IMR-90 (cell line): ENCODE data around the gene HSPB1. TPM values are rescaled to one million over a fixed set of nuclear protein-coding genes. Genes with fewer than 3 reads are reported as not detected.

ENCODE experiments used
- ATAC-seq: fragments of 200-7000 bp; cut with Tn5 transposase; 2 replicates; pipeline ENCODE4 v1.9.1; 2020; ENCODE audit warnings: low read depth, mild to moderate bottlenecking, moderate library complexity
- BruUV-seq: library from RNA; stranded (reverse); fragments of 400-500 nt; replicated peaks from 2 replicates; lab custom pipeline; 2021; lab: Mats Ljungman, UMichigan
- CTCF ChIA-PET: fragments of 300-600 bp; formaldehyde crosslinking; extraction: SDS; loops from one replicate; lab custom pipeline; 2021; ENCODE audit warnings: antibody characterized with exemption; lab: Yijun Ruan, JAX
- POLR2A ChIA-PET: fragments of 300-600 bp; sonication (Branson Sonifier 250); formaldehyde crosslinking; loops from one replicate; lab custom pipeline; 2022; ENCODE audit warnings: antibody characterized with exemption; ENCODE audit not compliant: unreplicated experiment; lab: Charles Lee
- DNase-seq: peaks from one replicate; pipeline ENCODE4 v3.0.0; 2013
- H2AFZ ChIP-seq: replicated peaks from 2 replicates; pipeline ENCODE3; 2013; ENCODE audit warnings: low read length, mild to moderate bottlenecking; ENCODE audit not compliant: poor library complexity
- H2AK5ac ChIP-seq: 2 replicates; pipeline ENCODE4 v1.6.1; 2013; ENCODE audit warnings: low read depth, low read length, inconsistent platforms
- H2AK9ac ChIP-seq: replicated peaks from 2 replicates; pipeline ENCODE3; 2013; ENCODE audit warnings: mild to moderate bottlenecking, low read depth, low read length, moderate library complexity; ENCODE audit not compliant: poor library complexity
- H2BK120ac ChIP-seq: 2 replicates; pipeline ENCODE4 v1.6.1; 2013; ENCODE audit warnings: low read depth, low read length, inconsistent platforms
- H2BK15ac ChIP-seq: 3 replicates; pipeline ENCODE4 v1.6.1; 2013; ENCODE audit warnings: low read depth, low read length, inconsistent platforms
- H2BK20ac ChIP-seq: 2 replicates; pipeline ENCODE4 v1.6.1; 2013; ENCODE audit warnings: low read depth, mild to moderate bottlenecking, inconsistent platforms, low read length, moderate library complexity
- H2BK5ac ChIP-seq: 2 replicates; pipeline ENCODE4 v1.6.1; 2013; ENCODE audit warnings: mild to moderate bottlenecking, low read depth, low read length, inconsistent platforms; ENCODE audit not compliant: poor library complexity, severe bottlenecking
- H3K14ac ChIP-seq: replicated peaks from 2 replicates; pipeline ENCODE4 v1.6.1; 2013; ENCODE audit warnings: low read depth, low read length, inconsistent platforms
- H3K18ac ChIP-seq: 2 replicates; pipeline ENCODE4 v1.6.1; 2013; ENCODE audit warnings: low read depth, low read length, control low read depth
- H3K23ac ChIP-seq: 2 replicates; pipeline ENCODE4 v1.6.1; 2013; ENCODE audit warnings: low read depth, low read length, inconsistent platforms
- H3K27ac ChIP-seq: 2 replicates; pipeline ENCODE4 v1.5.1; 2013; ENCODE audit warnings: mild to moderate bottlenecking, control low read depth, low read length; ENCODE audit not compliant: insufficient read depth
- H3K27me3 ChIP-seq: 2 replicates; pipeline ENCODE4 v1.6.1; 2013; ENCODE audit warnings: low read length; ENCODE audit not compliant: control insufficient read depth, insufficient read depth
- H3K36me3 ChIP-seq: 2 replicates; pipeline ENCODE4 v1.6.1; 2013; ENCODE audit warnings: low read length, mixed read lengths; ENCODE audit not compliant: control insufficient read depth, insufficient read depth
- H3K4ac ChIP-seq: 2 replicates; pipeline ENCODE4 v1.6.1; 2013; ENCODE audit warnings: low read depth, low read length, inconsistent platforms
- H3K4me1 ChIP-seq: 2 replicates; pipeline ENCODE4 v1.6.1; 2013; ENCODE audit warnings: low read length, mixed read lengths; ENCODE audit not compliant: control insufficient read depth, insufficient read depth
- H3K4me2 ChIP-seq: 2 replicates; pipeline ENCODE4 v1.6.1; 2013; ENCODE audit warnings: low read depth, mild to moderate bottlenecking, control low read depth, low read length, moderate library complexity
- H3K4me3 ChIP-seq: 2 replicates; pipeline ENCODE4 v1.5.1; 2013; ENCODE audit warnings: low read depth, mild to moderate bottlenecking, control low read depth, low read length, moderate library complexity; ENCODE audit not compliant: insufficient read depth
- H3K56ac ChIP-seq: 2 replicates; pipeline ENCODE4 v1.6.1; 2013; ENCODE audit warnings: low read length, inconsistent platforms; ENCODE audit not compliant: insufficient read depth; ENCODE audit errors: extremely low read depth
- H3K79me1 ChIP-seq, 2 experiments: 2 replicates each; pipeline ENCODE4 v1.6.1; 2013; ENCODE audit warnings: low read length in 2 of 2, inconsistent platforms in 1 of 2, low read depth in 1 of 2
- H3K9ac ChIP-seq: 2 replicates; pipeline ENCODE4 v1.6.1; 2013; ENCODE audit warnings: low read depth, low read length, control low read depth
- H3K9me1 ChIP-seq: 2 replicates; pipeline ENCODE4 v1.6.1; 2013; ENCODE audit warnings: low read length, inconsistent platforms; ENCODE audit not compliant: insufficient read depth
- H3K9me3 ChIP-seq: 2 replicates; pipeline ENCODE4 v1.6.1; 2013; ENCODE audit warnings: low read length; ENCODE audit not compliant: control insufficient read depth, insufficient read depth
- H4K20me1 ChIP-seq: 2 replicates; pipeline ENCODE4 v1.6.1; 2013; ENCODE audit warnings: low read length, inconsistent platforms; ENCODE audit not compliant: insufficient read depth
- H4K5ac ChIP-seq: 2 replicates; pipeline ENCODE4 v1.6.1; 2013; ENCODE audit warnings: mild to moderate bottlenecking, low read depth, low read length, control low read depth
- H4K8ac ChIP-seq, 2 experiments: 2 replicates each; pipeline ENCODE4 v1.6.1; 2013; ENCODE audit warnings: low read depth in 2 of 2, low read length in 2 of 2, control low read depth in 1 of 2, inconsistent platforms in 1 of 2
- H4K91ac ChIP-seq: 2 replicates; pipeline ENCODE4 v1.6.1; 2013; ENCODE audit warnings: low read depth, low read length, inconsistent platforms; ENCODE audit not compliant: insufficient read depth
- BHLHE40 ChIP-seq: fragments of 150-350 bp; IDR thresholded peaks from 2 replicates; pipeline ENCODE4 v1.6.1; 2016; ENCODE audit warnings: mild to moderate bottlenecking, low read depth, low read length
- CEBPB ChIP-seq: IDR thresholded peaks from 2 replicates; pipeline ENCODE4 v1.6.1; 2012; ENCODE audit warnings: low read depth, low read length, improper control_type of control experiment
- CHD1 ChIP-seq: IDR thresholded peaks from 2 replicates; pipeline ENCODE4 v1.6.1; 2012; ENCODE audit warnings: low read depth, low read length, improper control_type of control experiment
- CTCF ChIP-seq: conservative IDR thresholded peaks from 2 replicates; pipeline ENCODE4 v1.5.1; 2012; ENCODE audit warnings: mild to moderate bottlenecking, low read depth, low read length, improper control_type of control experiment
- ELK1 ChIP-seq: fragments of 150-350 bp; IDR thresholded peaks from 2 replicates; pipeline ENCODE4 v1.6.1; 2016; ENCODE audit warnings: low read depth, mild to moderate bottlenecking, low read length, moderate library complexity, borderline replicate concordance
- FOS ChIP-seq: fragments of 150-350 bp; IDR thresholded peaks from 2 replicates; pipeline ENCODE4 v1.6.1; 2016; ENCODE audit warnings: low read depth, low read length
- MAZ ChIP-seq: IDR thresholded peaks from 2 replicates; pipeline ENCODE4 v1.6.1; 2012; ENCODE audit warnings: low read depth, mild to moderate bottlenecking, low read length, improper control_type of control experiment, moderate library complexity, borderline replicate concordance
- MXI1 ChIP-seq: IDR thresholded peaks from 2 replicates; pipeline ENCODE4 v1.6.1; 2012; ENCODE audit warnings: low read depth, mild to moderate bottlenecking, low read length, moderate library complexity, borderline replicate concordance
- NFE2L2 ChIP-seq: fragments of 150-350 bp; IDR thresholded peaks from 2 replicates; pipeline ENCODE4 v1.6.1; 2016; ENCODE audit warnings: low read depth, mild to moderate bottlenecking, low read length
- POLR2A ChIP-seq: IDR thresholded peaks from 2 replicates; pipeline ENCODE4 v1.6.1; 2012; ENCODE audit warnings: mild to moderate bottlenecking, low read depth, low read length
- RAD21 ChIP-seq: IDR thresholded peaks from 2 replicates; pipeline ENCODE4 v1.6.1; 2012; ENCODE audit warnings: low read length, improper control_type of control experiment
- RCOR1 ChIP-seq: IDR thresholded peaks from 2 replicates; pipeline ENCODE4 v1.6.1; 2012; ENCODE audit warnings: mild to moderate bottlenecking, low read length, improper control_type of control experiment; ENCODE audit not compliant: insufficient replicate concordance
- RFX5 ChIP-seq: IDR thresholded peaks from 2 replicates; pipeline ENCODE4 v1.8.0; 2012; ENCODE audit warnings: low read depth, mild to moderate bottlenecking, low read length, moderate library complexity
- SMC3 ChIP-seq: fragments of 150-350 bp; IDR thresholded peaks from 2 replicates; pipeline ENCODE4 v1.6.1; 2016; ENCODE audit warnings: low read depth, mild to moderate bottlenecking, antibody characterized with exemption, low read length, moderate library complexity
- USF2 ChIP-seq: fragments of 150-350 bp; IDR thresholded peaks from 2 replicates; pipeline ENCODE4 v1.6.1; 2017; ENCODE audit warnings: mild to moderate bottlenecking, antibody characterized with exemption, low read length, low read depth
- WGBS, 2 experiments: methylation state at CpG; one replicate each; pipeline versions ENCODE4 v1.1.5 to v1.1.7; 2013; ENCODE audit warnings: missing lambda C conversion rate in 2 of 2; ENCODE audit not compliant: insufficient read length in 1 of 2; ENCODE audit errors: extremely low coverage in 2 of 2; 5-methylcytosine and 5-hydroxymethylcytosine counted together
- dilution Hi-C: fragments of 300-500 bp; cut with HindIII; formaldehyde crosslinking; loops from one replicate; pipeline ENCODE4 v1.14.3; 2018; ENCODE audit warnings: low sequenced_read_pairs; ENCODE audit not compliant: unreplicated experiment
- in situ Hi-C: fragments of 300-500 bp; cut with MboI; formaldehyde crosslinking; loops from 3 replicates; pipeline ENCODE4 v1.14.3; 2019; ENCODE audit warnings: low sequenced_read_pairs, inconsistent platforms, mixed read lengths
- intact Hi-C: fragments of 100-400 bp; cut with micrococcal nuclease; formaldehyde crosslinking; loops from 2 replicates; pipeline ENCODE4 v1.10.0; 2022
- polyA plus RNA-seq, 3 experiments: library from polyadenylated mRNA; depleted of rRNA; stranded (reverse); fragments of >200 nt; gene quantifications; 2 replicates each; pipeline ENCODE4 v1.2.3, GENCODE V29; 2012; ENCODE audit warnings: low replicate concordance in 1 of 3
- total RNA-seq: library from RNA; depleted of rRNA; stranded (reverse); fragments of >200 nt; gene quantifications from 2 replicates; pipeline ENCODE4 v1.2.3, GENCODE V29; 2012

The HSPB1 gene
- total and polyA plus RNA-seq, 2 of the 4 experiments (the other 2 are of a cell fraction) = 33.2 to 1,363 TPM

GRCh38 chr7:76310102-76310957 is 7.9 kb downstream of the HSPB1 start:
- no peak overlapping the region for H3K4me3 ChIP-seq
- no peak overlapping the region for H2AK9ac ChIP-seq
- no peaks in the 10 kb centered on the region for H3K79me1 ChIP-seq
- H2AK5ac ChIP-seq = no peak overlapping the region
- no peak for DNase-seq
- H2BK20ac ChIP-seq = no peak overlapping the region
- H3K27ac ChIP-seq = no peak overlapping the region
- CTCF ChIA-PET = no interaction called here
- ATAC-seq = no peak
- H3K4me1 ChIP-seq = peaks cover 6% of the 10 kb centered on the region
- no peak overlapping the region for H3K4ac ChIP-seq
- no peak overlapping the region for H3K23ac ChIP-seq
- 73% methylated on average over 5 of the region's 21 CpGs; no CpG with 5 or more reads in 1 of the 2 experiments for WGBS, 2 experiments
- H4K91ac ChIP-seq = no peak overlapping the region
- intact Hi-C loops (no loop called here), in situ Hi-C loops (loop anchor here (5.0 kb wide), 1 partner anchor 128 kb away; no protein-coding TSS in a partner anchor), dilution Hi-C loops (no loop called here)
- POLR2A ChIA-PET = no interaction called here
- H3K14ac ChIP-seq = no peak overlapping the region
- H4K20me1 ChIP-seq = no peaks in the 10 kb centered on the region
- no peaks in the 10 kb centered on the region for H3K9me1 ChIP-seq
- H2BK15ac ChIP-seq = no peak overlapping the region
- no peak overlapping the region for H3K18ac ChIP-seq
- H3K9ac ChIP-seq = no peak overlapping the region
- no peak overlapping the region for H2BK120ac ChIP-seq
- H3K27me3 ChIP-seq = no peaks in the 10 kb centered on the region
- peak overlapping the region; percentile 63 for H2AFZ ChIP-seq
- BruUV-seq = no TSS peak
- H4K8ac ChIP-seq = no peak overlapping the region
- no peak overlapping the region for H4K5ac ChIP-seq
- no peak overlapping the region for H2BK5ac ChIP-seq
- H3K4me2 ChIP-seq = no peak overlapping the region
- 0 out of 2 replicates have a peak, but pooled peaks cover 2% of the 10 kb centered on the region for H3K9me3 ChIP-seq
- no peaks in the 10 kb centered on the region for H3K36me3 ChIP-seq
- no peak overlapping the region for H3K56ac ChIP-seq
- no peak for TF ChIP-seq MAZ
- no peak for TF ChIP-seq ELK1
- no peak for TF ChIP-seq SMC3
- TF ChIP-seq RFX5 = no peak
- no peak for TF ChIP-seq BHLHE40
- TF ChIP-seq POLR2A = no peak
- no peak for TF ChIP-seq RAD21
- no peak for TF ChIP-seq CTCF
- no peak for TF ChIP-seq NFE2L2
- TF ChIP-seq RCOR1 = no peak
- TF ChIP-seq MXI1 = no peak
- no peak for TF ChIP-seq CEBPB
- no peak for TF ChIP-seq CHD1
- no peak for TF ChIP-seq FOS
- no peak for TF ChIP-seq USF2
